GM12878 (cell line): ENCODE data around the gene CCBE1. TPM values are rescaled to one million over a fixed set of nuclear protein-coding genes. Genes with fewer than 3 reads are reported as not detected.

Experiments used
- ATAC-seq: fragments of 200-7000 bp; cut with Tn5 transposase; 3 replicates; pipeline ENCODE4 v1.9.1; 2020; ENCODE audit warnings: mild to moderate bottlenecking, moderate library complexity
- BruUV-seq: library from RNA; stranded (reverse); fragments of 400-500 nt; replicated peaks from 2 replicates; lab custom pipeline; 2021; lab: Mats Ljungman, UMichigan
- CTCF ChIA-PET: fragments of 300-600 bp; sonication (Branson Sonifier 250); formaldehyde crosslinking; extraction: SDS; loops from one replicate; lab custom pipeline; 2021; ENCODE audit warnings: inconsistent platforms; lab: Yijun Ruan, JAX
- POLR2A ChIA-PET: fragments of 350-600 bp; formaldehyde crosslinking; extraction: SDS; loops from one replicate; lab custom pipeline; 2021; ENCODE audit warnings: inconsistent platforms; lab: Charles Lee
- RAD21 ChIA-PET: fragments of 300-600 bp; sonication (Branson Sonifier 250); formaldehyde crosslinking; loops from one replicate; lab custom pipeline; 2023; ENCODE audit warnings: antibody characterized with exemption; ENCODE audit not compliant: unreplicated experiment; lab: Charles Lee
- SMC1A ChIA-PET: fragments of 300-600 bp; sonication (Branson Sonifier 250); formaldehyde crosslinking; loops from one replicate; lab custom pipeline; 2023; ENCODE audit not compliant: unreplicated experiment, uncharacterized antibody; lab: Charles Lee
- DNase-seq: peaks from one replicate; pipeline ENCODE4 v3.0.0-alpha.2; 2011; ENCODE audit warnings: low read depth, low spot score
- FAIRE-seq: peaks from 3 replicates; lab custom pipeline; 2011; peaks lifted over from hg19 to GRCh38; lab: Jason Lieb, UNC
- H2AFZ ChIP-seq: 2 replicates; pipeline ENCODE4 v1.6.0; 2011; ENCODE audit warnings: low read depth, low read length, control low read depth; ENCODE audit not compliant: control insufficient read depth
- H3K27ac ChIP-seq: 2 replicates; pipeline ENCODE4 v1.5.1; 2011; ENCODE audit warnings: control low read depth; ENCODE audit not compliant: control insufficient read depth, insufficient read depth
- H3K27me3 ChIP-seq, 2 experiments: replicated peaks in 1 of 2; 2 replicates each; pipeline versions ENCODE4 v1.6.0 to v1.6.1; 2011; ENCODE audit warnings: low read length in 1 of 2; ENCODE audit not compliant: control insufficient read depth in 2 of 2, insufficient read depth in 2 of 2
- H3K36me3 ChIP-seq, 2 experiments: 2 replicates each; pipeline ENCODE4 v1.5.1; 2011; ENCODE audit warnings: low read length in 1 of 2; ENCODE audit not compliant: control insufficient read depth in 2 of 2, insufficient read depth in 2 of 2
- H3K4me1 ChIP-seq: 2 replicates; pipeline ENCODE4 v1.6.1; 2011; ENCODE audit warnings: mild to moderate bottlenecking, low read length, moderate library complexity, mixed read lengths; ENCODE audit not compliant: control insufficient read depth, insufficient read depth
- H3K4me2 ChIP-seq: 2 replicates; pipeline ENCODE4 v1.6.0; 2011; ENCODE audit warnings: control low read depth; ENCODE audit not compliant: control insufficient read depth, insufficient read depth
- H3K4me3 ChIP-seq: fragments of 200-600 bp; sonication (generic); 2 replicates; pipeline ENCODE4 v1.5.1; 2016
- H3K79me2 ChIP-seq: 2 replicates; pipeline ENCODE4 v1.6.0; 2011; ENCODE audit warnings: low read length; ENCODE audit not compliant: control insufficient read depth, insufficient read depth
- H3K9ac ChIP-seq: 2 replicates; pipeline ENCODE4 v1.8.0; 2011; ENCODE audit warnings: low read length, control low read depth, mixed read lengths; ENCODE audit not compliant: control insufficient read depth, insufficient read depth
- H3K9me3 ChIP-seq: replicated peaks from 3 replicates; pipeline ENCODE4 v1.5.1; 2011; ENCODE audit warnings: mild to moderate bottlenecking, low read length; ENCODE audit not compliant: control insufficient read depth, insufficient read depth
- H4K20me1 ChIP-seq: 2 replicates; pipeline ENCODE4 v1.6.0; 2011; ENCODE audit not compliant: control insufficient read depth, insufficient read depth
- ASH2L ChIP-seq: fragments of 300-600, 200-600 bp; sonication (generic); IDR thresholded peaks from 2 replicates; pipeline ENCODE4 v1.6.1; 2017; ENCODE audit warnings: low read depth, mild to moderate bottlenecking, borderline replicate concordance
- CHD2 ChIP-seq: IDR thresholded peaks from 2 replicates; pipeline ENCODE4 v1.6.1; 2011; ENCODE audit warnings: low read depth, low read length, improper control_type of control experiment, borderline replicate concordance
- IKZF2 ChIP-seq, 2 experiments: fragments of 450-650 bp; IDR thresholded peaks; 2 replicates each; pipeline ENCODE4 v1.6.1; 2017; ENCODE audit warnings: mild to moderate bottlenecking in 2 of 2, moderate library complexity in 2 of 2
- NR2F1 ChIP-seq: fragments of 450-650 bp; conservative IDR thresholded peaks from 2 replicates; pipeline ENCODE4 v1.6.1; 2017; ENCODE audit warnings: mild to moderate bottlenecking
- RAD21 ChIP-seq: IDR thresholded peaks from 2 replicates; pipeline ENCODE4 v1.6.1; 2011; ENCODE audit warnings: mild to moderate bottlenecking, low read depth, low read length, moderate library complexity; ENCODE audit not compliant: insufficient read depth
- RAD51 ChIP-seq: fragments of 450-650 bp; IDR thresholded peaks from 2 replicates; pipeline ENCODE4 v1.6.1; 2016; ENCODE audit warnings: moderate library complexity, mild to moderate bottlenecking, inconsistent platforms
- RBBP5 ChIP-seq: fragments of 200-600 bp; sonication (generic); conservative IDR thresholded peaks from 2 replicates; pipeline ENCODE4 v1.6.1; 2016
- SPI1 ChIP-seq: IDR thresholded peaks from 2 replicates; pipeline ENCODE4 v1.6.1; 2011; ENCODE audit warnings: low read depth, mild to moderate bottlenecking, low read length, moderate library complexity, borderline replicate concordance; ENCODE audit not compliant: insufficient read depth
- STAT1 ChIP-seq: fragments of 450-650 bp; conservative IDR thresholded peaks from 2 replicates; pipeline ENCODE4 v1.6.1; 2014; ENCODE audit warnings: antibody characterized with exemption, mild to moderate bottlenecking
- TCF12 ChIP-seq: IDR thresholded peaks from 2 replicates; pipeline ENCODE4 v1.6.1; 2011; ENCODE audit warnings: low read depth, mild to moderate bottlenecking, low read length
- WGBS: methylation state at CpG from one replicate; pipeline ENCODE4 v1.1.6; 2016; ENCODE audit warnings: low lambda C conversion rate; ENCODE audit not compliant: insufficient replicate concordance, insufficient coverage; ENCODE audit errors: missing lambda C conversion rate; 5-methylcytosine and 5-hydroxymethylcytosine counted together
- in situ Hi-C: fragments of 300-500 bp; cut with MboI; formaldehyde crosslinking; loops from 9 replicates; pipeline ENCODE4 v1.14.3; 2018; ENCODE audit warnings: mixed read lengths
- intact Hi-C: fragments of 100-400 bp; cut with micrococcal nuclease; formaldehyde crosslinking; loops from one replicate; pipeline ENCODE4 v1.14.2; 2022; ENCODE audit not compliant: unreplicated experiment
- polyA plus RNA-seq, 11 experiments: library from polyadenylated mRNA; depleted of rRNA in 4 of 11; unstranded in 6 of 11; stranded (reverse) in 5 of 11; fragments of >200 nt; fragmentation: Nextera tagmentation in 4 of 11; fragmentation: Illumina TruSeq in 1 of 11; extraction: Ambion mirVana in 4 of 11; extraction: Trizol in 1 of 11; gene quantifications; 1 replicate in 1 of 11; 2 replicates in 10 of 11; pipeline versions ENCODE4 v1.2.1 to v1.2.3, GENCODE V29; 2011 to 2016; ENCODE audit warnings: inconsistent platforms in 2 of 11, missing spikeins in 2 of 11, low read depth in 1 of 11
- total RNA-seq, 4 experiments: library from RNA; depleted of rRNA in 3 of 4; stranded (reverse); fragments of >200 nt in 3 of 4; fragmentation: Illumina TruSeq in 1 of 4; extraction: Trizol in 1 of 4; gene quantifications; 2 replicates each; pipeline versions ENCODE4 v1.2.1 to v1.2.3, GENCODE V29; 2013 to 2021
- TF ChIP-seq, protein P1 (sequence below): fragments of 450-650 bp; IDR thresholded peaks from 2 replicates; pipeline ENCODE4 v1.6.1; 2016; ENCODE audit warnings: mild to moderate bottlenecking

CCBE1 gene
- total and polyA plus RNA-seq, 10 of the 15 experiments (the other 5 are each of a cell fraction or from before 2014, with no cell fraction given) = 0.03 to 0.49 (median 0.04) TPM; not detected in 7

DNA sequence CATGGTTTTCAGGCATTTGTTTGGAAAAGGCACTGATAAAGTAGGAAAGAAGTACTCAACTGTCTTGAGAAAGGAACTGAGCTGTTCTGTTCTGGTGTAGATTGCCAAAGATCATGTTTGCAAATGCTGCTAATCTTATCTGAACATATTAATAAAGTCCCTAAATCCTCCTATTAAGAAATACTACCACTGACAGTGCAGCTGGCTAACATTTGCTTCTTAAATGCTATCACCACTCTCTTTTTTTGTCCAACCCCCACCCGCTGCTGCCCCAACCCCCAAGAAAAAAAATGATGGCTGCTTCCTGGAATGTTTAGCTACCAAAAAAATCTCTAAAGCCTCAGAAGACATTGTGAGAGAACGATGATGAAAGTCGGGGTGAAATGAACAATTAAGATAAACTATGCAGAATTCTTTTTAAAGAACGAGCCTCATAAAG lies 130.7 kb downstream of the CCBE1 start:
- in situ Hi-C loops (no loop called here), intact Hi-C loops (no loop called here)
- FAIRE-seq = no peak
- Histone ChIP-seq H3K27me3 (no peaks in the 10 kb centered on the region; a peak in 1 of 4 replicates), H3K4me2 (no peak overlapping the region), H3K79me2 (no peaks in the 10 kb centered on the region), H3K9me3 (no peaks in the 10 kb centered on the region), H3K36me3 (no peaks in the 10 kb centered on the region), H3K4me1 (no peaks in the 10 kb centered on the region), H4K20me1 (no peaks in the 10 kb centered on the region), H2AFZ (no peak overlapping the region), H3K27ac (no peak overlapping the region), H3K4me3 (no peak overlapping the region), H3K9ac (no peak overlapping the region)
- ChIA-PET RAD21 (no interaction called here), POLR2A (no interaction called here), SMC1A (no interaction called here), CTCF (no interaction called here)
- no peak for ATAC-seq
- whole genome bisulfite sequencing = 2% methylated on average over 4 of the region's 4 CpGs
- BruUV-seq = no TSS peak
- no peak for DNase-seq
- TF ChIP-seq RAD21 (no peak), CHD2 (no peak), STAT1 (no peak), RAD51 (no peak), ASH2L (no peak), RBBP5 (no peak), SPI1 (no peak), IKZF2 (IDR thresholded peaks at IDR 0.05) (no peak), NR2F1 (no peak), TCF12 (no peak)
- TF ChIP-seq, protein P1, sequence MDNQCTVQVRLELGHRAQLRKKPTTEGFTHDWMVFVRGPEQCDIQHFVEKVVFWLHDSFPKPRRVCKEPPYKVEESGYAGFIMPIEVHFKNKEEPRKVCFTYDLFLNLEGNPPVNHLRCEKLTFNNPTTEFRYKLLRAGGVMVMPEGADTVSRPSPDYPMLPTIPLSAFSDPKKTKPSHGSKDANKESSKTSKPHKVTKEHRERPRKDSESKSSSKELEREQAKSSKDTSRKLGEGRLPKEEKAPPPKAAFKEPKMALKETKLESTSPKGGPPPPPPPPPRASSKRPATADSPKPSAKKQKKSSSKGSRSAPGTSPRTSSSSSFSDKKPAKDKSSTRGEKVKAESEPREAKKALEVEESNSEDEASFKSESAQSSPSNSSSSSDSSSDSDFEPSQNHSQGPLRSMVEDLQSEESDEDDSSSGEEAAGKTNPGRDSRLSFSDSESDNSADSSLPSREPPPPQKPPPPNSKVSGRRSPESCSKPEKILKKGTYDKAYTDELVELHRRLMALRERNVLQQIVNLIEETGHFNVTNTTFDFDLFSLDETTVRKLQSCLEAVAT = no peak
